HL-60 (cell line): ENCODE results near the gene DNAJC17.

Source experiments
- CTCF ChIP-seq: IDR thresholded peaks from one replicate; pipeline ENCODE4 v1.5.1; 2011; ENCODE audit warnings: low read length, control low read depth, inconsistent platforms; ENCODE audit not compliant: insufficient read depth
- POLR2AphosphoS5 ChIP-seq: IDR thresholded peaks from 2 replicates; pipeline ENCODE4 v1.6.1; 2012; ENCODE audit warnings: low read depth
- REST ChIP-seq: IDR thresholded peaks from 2 replicates; pipeline ENCODE4 v1.6.1; 2012; ENCODE audit warnings: low read depth; ENCODE audit not compliant: insufficient replicate concordance

- TF ChIP-seq CTCF: no peak
- TF ChIP-seq REST: no peak
- no peak for TF ChIP-seq POLR2AphosphoS5
Measured at GRCh38 chr15:40852529-40852928, 45.3 kb upstream of the DNAJC17 start.
